Activated B cell treated with CpG ODN at 0.5 μM for 24 hours (primary cell): ENCODE measurements around the gene EIF1AD. TPM values are rescaled to one million over a fixed set of nuclear protein-coding genes. Genes with fewer than 3 reads are reported as not detected.

Experiments used
- ATAC-seq: fragments of 200-7000 bp; cut with Tn5 transposase; one replicate; pipeline ENCODE4 v1.10.0; 2021; ENCODE audit warnings: low read depth, mild to moderate bottlenecking, moderate library complexity
- CTCF ChIA-PET: fragments of 350-600 bp; sonication (Branson Sonifier 250); formaldehyde crosslinking; loops from one replicate; lab custom pipeline; 2021; ENCODE audit warnings: antibody characterized with exemption; lab: Charles Lee
- POLR2A ChIA-PET: fragments of 350-600 bp; sonication (Branson Sonifier 250); formaldehyde crosslinking; loops from one replicate; lab custom pipeline; 2021; ENCODE audit warnings: antibody characterized with exemption; lab: Charles Lee
- DNase-seq: peaks from one replicate; pipeline ENCODE4 v3.0.0; 2022
- H3K27ac Mint-ChIP-seq: one replicate; pipeline ENCODE4 v1.8.0; 2020; ENCODE audit warnings: mixed read lengths
- H3K27me3 Mint-ChIP-seq: one replicate; pipeline ENCODE4 v1.8.0; 2021; ENCODE audit warnings: mixed read lengths
- H3K36me3 Mint-ChIP-seq: one replicate; pipeline ENCODE4 v1.8.0; 2021; ENCODE audit warnings: low read depth, mixed read lengths
- H3K4me1 Mint-ChIP-seq: one replicate; pipeline ENCODE4 v1.8.0; 2021; ENCODE audit warnings: mixed read lengths
- H3K4me3 Mint-ChIP-seq: one replicate; pipeline ENCODE4 v1.8.0; 2020; ENCODE audit warnings: mild to moderate bottlenecking, mixed read lengths
- H3K9me3 Mint-ChIP-seq: one replicate; pipeline ENCODE4 v1.8.0; 2020; ENCODE audit warnings: mixed read lengths
- intact Hi-C: fragments of 100-400 bp; cut with micrococcal nuclease; formaldehyde crosslinking; loops from one replicate; pipeline ENCODE4 v1.15.1; 2024
- total RNA-seq: library from RNA; stranded (reverse); gene quantifications from 2 replicates; pipeline ENCODE4 v1.2.3, GENCODE V29; 2022
- TF ChIP-seq, protein P1 (sequence below): fragments of 200-600 bp; IDR thresholded peaks from one replicate; pipeline ENCODE4 v1.8.0; 2022; ENCODE audit warnings: antibody characterized with exemption, mild to moderate bottlenecking

Gene EIF1AD
- total RNA-seq, 1 donor from 2014 or later, result 58.9 TPM

DNA sequence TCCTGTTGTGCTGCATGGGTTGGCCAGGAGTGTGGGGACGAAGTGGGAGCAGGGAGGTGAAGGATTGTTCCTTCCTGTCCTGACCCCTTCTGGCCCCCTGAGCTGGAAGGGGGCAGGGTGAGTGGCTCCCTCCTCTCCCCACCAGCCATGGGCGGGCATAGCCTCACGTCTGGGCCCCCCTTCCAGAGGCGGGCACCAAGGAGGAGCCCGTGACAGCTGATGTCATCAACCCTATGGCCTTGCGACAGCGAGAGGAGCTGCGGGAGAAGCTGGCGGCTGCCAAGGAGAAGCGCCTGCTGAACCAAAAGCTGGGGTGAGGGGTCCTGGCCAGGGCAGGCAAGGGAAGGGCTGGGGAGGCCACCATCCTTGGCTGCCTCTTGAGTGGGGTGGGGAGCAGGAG is 37.1 kb downstream of the EIF1AD start:
- peaks cover 78% of the 10 kb centered on the region for H3K36me3 Mint-ChIP-seq
- ATAC-seq (no peak), DNase-seq (no peak)
- no peak overlapping the region for H3K27ac Mint-ChIP-seq
- ChIA-PET POLR2A (no interaction called here), CTCF (no interaction called here)
- H3K9me3 Mint-ChIP-seq, result no peaks in the 10 kb centered on the region
- H3K4me3 Mint-ChIP-seq, result no peak overlapping the region
- TF ChIP-seq, protein P1, sequence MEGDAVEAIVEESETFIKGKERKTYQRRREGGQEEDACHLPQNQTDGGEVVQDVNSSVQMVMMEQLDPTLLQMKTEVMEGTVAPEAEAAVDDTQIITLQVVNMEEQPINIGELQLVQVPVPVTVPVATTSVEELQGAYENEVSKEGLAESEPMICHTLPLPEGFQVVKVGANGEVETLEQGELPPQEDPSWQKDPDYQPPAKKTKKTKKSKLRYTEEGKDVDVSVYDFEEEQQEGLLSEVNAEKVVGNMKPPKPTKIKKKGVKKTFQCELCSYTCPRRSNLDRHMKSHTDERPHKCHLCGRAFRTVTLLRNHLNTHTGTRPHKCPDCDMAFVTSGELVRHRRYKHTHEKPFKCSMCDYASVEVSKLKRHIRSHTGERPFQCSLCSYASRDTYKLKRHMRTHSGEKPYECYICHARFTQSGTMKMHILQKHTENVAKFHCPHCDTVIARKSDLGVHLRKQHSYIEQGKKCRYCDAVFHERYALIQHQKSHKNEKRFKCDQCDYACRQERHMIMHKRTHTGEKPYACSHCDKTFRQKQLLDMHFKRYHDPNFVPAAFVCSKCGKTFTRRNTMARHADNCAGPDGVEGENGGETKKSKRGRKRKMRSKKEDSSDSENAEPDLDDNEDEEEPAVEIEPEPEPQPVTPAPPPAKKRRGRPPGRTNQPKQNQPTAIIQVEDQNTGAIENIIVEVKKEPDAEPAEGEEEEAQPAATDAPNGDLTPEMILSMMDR, result no peak
- H3K4me1 Mint-ChIP-seq, result peaks cover 29% of the 10 kb centered on the region
- intact Hi-C loops, result no loop called here
- H3K27me3 Mint-ChIP-seq, result no peaks in the 10 kb centered on the region

DNA sequence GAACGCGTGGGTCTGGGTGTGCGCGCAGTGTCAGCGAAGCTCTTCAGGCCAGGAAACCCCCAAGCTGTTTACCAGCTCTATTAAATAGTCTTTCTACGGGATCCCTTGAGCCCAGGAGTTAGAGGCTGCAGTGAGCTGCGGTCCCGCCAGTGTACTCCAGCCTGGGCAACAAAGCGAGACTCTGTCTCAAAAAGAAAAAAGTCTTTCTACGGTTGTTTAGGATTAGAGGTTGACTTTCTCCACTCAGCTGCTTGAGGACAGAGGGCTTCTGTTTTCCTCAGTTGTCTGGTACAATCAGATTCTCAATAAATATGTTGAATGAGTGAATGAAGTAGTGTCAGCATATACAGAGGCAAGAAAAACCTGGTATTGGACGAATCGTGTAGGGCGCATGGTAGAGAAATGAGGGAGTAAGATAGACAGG is 39.8 kb downstream of the EIF1AD start:
- ATAC-seq (no peak), DNase-seq (no peak)
- intact Hi-C loops, result loop anchor here (1.0 kb wide), 1 partner anchor 27 kb away; no protein-coding TSS in a partner anchor
- Mint-ChIP-seq H3K4me1 (peaks cover 42% of the 10 kb centered on the region), H3K27ac (peak overlapping the region; percentile 95), H3K27me3 (no peaks in the 10 kb centered on the region), H3K9me3 (no peaks in the 10 kb centered on the region), H3K36me3 (peaks cover 53% of the 10 kb centered on the region), H3K4me3 (peak overlapping the region; percentile 97)
- TF ChIP-seq, protein P1, result no peak
- ChIA-PET POLR2A (interaction anchor here (0.5 to 6.6 kb wide), 14 partner anchors 32 to 1475 kb away, joined by 3 to 142 read pairs (median 4); partner anchors contain the start of genes BANF1, CCDC85B, CFL1 and FIBP), CTCF (interaction anchor here (1.2 to 1.7 kb wide), 2 partner anchors 71 to 78 kb away, joined by 3 to 12 read pairs; no protein-coding TSS in a partner anchor)

DNA sequence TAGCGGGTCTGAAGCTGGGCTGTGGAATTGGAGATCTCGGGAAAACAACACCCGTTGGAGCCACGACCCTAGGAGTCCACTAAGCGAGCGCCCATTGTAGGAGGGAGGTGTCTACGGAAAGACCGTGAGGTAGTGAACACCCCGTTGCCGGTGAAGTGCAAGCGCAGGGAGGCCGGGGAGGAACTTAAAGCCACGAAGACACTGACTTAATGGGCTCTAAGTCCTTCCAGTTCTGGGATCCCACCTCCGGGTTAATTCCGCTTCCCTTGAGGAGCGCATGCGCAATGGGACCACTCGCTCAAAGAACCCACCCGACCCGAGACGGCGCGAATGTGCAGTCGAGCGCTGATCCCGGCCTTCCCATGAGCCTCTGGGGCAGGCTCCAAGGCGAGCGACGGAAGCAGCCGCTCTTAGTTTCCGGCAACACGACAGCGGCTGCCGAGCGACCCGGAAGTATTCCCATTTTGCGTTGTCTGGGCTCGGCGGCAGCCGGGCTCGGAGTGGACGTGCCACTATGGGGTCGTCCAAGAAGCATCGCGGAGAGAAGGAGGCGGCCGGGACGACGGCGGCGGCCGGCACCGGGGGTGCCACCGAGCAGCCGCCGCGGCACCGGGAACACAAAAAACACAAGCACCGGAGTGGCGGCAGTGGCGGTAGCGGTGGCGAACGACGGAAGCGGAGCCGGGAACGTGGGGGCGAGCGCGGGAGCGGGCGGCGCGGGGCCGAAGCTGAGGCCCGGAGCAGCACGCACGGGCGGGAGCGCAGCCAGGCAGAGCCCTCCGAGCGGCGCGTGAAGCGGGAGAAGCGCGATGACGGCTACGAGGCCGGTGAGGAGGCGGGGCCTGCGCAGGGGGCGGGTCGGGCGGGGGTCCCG is 40.5 kb downstream of the EIF1AD start, which contains the start of gene SART1:
SART1 (plus strand) TSS at position 468 of the 874 bp plus-strand sequence; CDS start at position 515, 47 bp downstream.
- DNase-seq (peak; percentile 85), ATAC-seq (peak; percentile 89)
- intact Hi-C loops, result loop anchor here (1.0 to 2.0 kb wide), 6 partner anchors 28 to 102 kb away; partner anchors contain the start of genes BANF1, C11orf68, DRAP1 and EIF1AD
- peaks cover 48% of the 10 kb centered on the region for H3K4me1 Mint-ChIP-seq
- no peaks in the 10 kb centered on the region for H3K9me3 Mint-ChIP-seq
- H3K27ac Mint-ChIP-seq, result peak within 1 kb of the TSS; percentile 95
- TF ChIP-seq, protein P1, result no peak
- ChIA-PET POLR2A (interaction anchor here (0.5 to 6.6 kb wide), 23 partner anchors 10 to 1475 kb away, joined by 3 to 142 read pairs (median 4); partner anchors contain the start of genes BANF1, CCDC85B, CFL1 and FIBP), CTCF (interaction anchor here (1.1 to 1.7 kb wide), 3 partner anchors 70 to 77 kb away, joined by 3 to 12 read pairs (median 3); partner anchors contain the start of gene FIBP)
- H3K27me3 Mint-ChIP-seq, result no peaks in the 10 kb centered on the region
- peaks cover 46% of the 10 kb centered on the region for H3K36me3 Mint-ChIP-seq
- peak within 1 kb of the TSS; percentile 97 for H3K4me3 Mint-ChIP-seq

DNA sequence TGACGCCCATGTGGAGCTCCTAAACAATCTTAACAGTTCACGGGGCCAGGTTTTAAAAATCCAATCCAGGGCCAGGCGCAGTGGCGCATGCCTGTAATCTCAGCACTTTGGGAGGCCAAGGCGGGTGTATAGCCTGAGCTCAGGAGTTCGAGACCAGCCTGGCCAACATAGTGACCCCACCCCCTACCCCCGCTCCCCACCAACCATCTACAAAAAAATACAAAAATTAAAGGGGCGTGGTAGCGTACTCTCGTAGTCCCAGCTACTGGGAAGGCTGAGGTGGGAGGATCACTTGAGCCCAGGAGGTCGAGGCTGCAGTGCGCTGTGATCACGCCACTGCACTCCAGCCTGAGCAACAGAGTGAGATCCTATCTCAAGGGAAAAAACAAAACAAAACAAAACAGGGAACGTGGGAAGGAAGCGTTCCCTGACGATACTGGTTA is 41.1 kb downstream of the EIF1AD start:
- H3K27ac Mint-ChIP-seq, result peak overlapping the region; percentile 95
- H3K36me3 Mint-ChIP-seq, result peaks cover 40% of the 10 kb centered on the region
- no peaks in the 10 kb centered on the region for H3K9me3 Mint-ChIP-seq
- ATAC-seq (peak; percentile 2), DNase-seq (no peak)
- H3K4me1 Mint-ChIP-seq, result peaks cover 50% of the 10 kb centered on the region
- peak overlapping the region; percentile 97 for H3K4me3 Mint-ChIP-seq
- TF ChIP-seq, protein P1, result no peak
- CTCF ChIA-PET, result interaction anchor here (1.1 to 1.7 kb wide), 3 partner anchors 70 to 76 kb away, joined by 3 to 12 read pairs (median 3); partner anchors contain the start of gene FIBP
- POLR2A ChIA-PET, result interaction anchor here (0.6 to 6.6 kb wide), 15 partner anchors 10 to 695 kb away, joined by 3 to 142 read pairs (median 4); partner anchors contain the start of genes CCDC85B, CFL1, FIBP and FOSL1
- H3K27me3 Mint-ChIP-seq, result no peaks in the 10 kb centered on the region
- intact Hi-C loops, result loop anchor here (1.0 to 2.0 kb wide), 5 partner anchors 32 to 102 kb away; partner anchors contain the start of genes BANF1, C11orf68, DRAP1 and EIF1AD
